Hematopoietic multipotent progenitor cell treated with erythropoietin and hydrocortisone succinate and interleukin-3 and kit ligand, for 4 days (in vitro differentiated cells): Measurements from ENCODE around the gene GNAS-AS1.

Source experiments
- DNase-seq: peaks from one replicate; pipeline ENCODE4 v3.0.0-alpha.2; 2015

Gene GNAS-AS1

GRCh38 chr20:58855506-58856389, 5.0 kb upstream of the GNAS-AS1 start:
- DNase-seq = no peak

GRCh38 chr20:58854638-58855471, 4.2 kb upstream of the GNAS-AS1 start:
- no peak for DNase-seq

- no peak for DNase-seq
Observed at GRCh38 chr20:58853976-58854637, 3.4 kb upstream of the GNAS-AS1 start.

- DNase-seq = no peak
Observed at GRCh38 chr20:58853466-58853865, 2.8 kb upstream of the GNAS-AS1 start.

GRCh38 chr20:58852543-58853271, 2.0 kb upstream of the GNAS-AS1 start, which contains the start of gene GNAS:
Gene GNAS, plus strand, starts transcription at chr20:58852716.
- peak; percentile 72 for DNase-seq

GRCh38 chr20:58851969-58852458, 1.3 kb upstream of the GNAS-AS1 start:
- no peak for DNase-seq

- DNase-seq = no peak
Observed at GRCh38 chr20:58851221-58851968, 693 bp upstream of the GNAS-AS1 start.

- DNase-seq = peak; percentile 62
Observed at GRCh38 chr20:58847463-58847862, 3.2 kb downstream of the GNAS-AS1 start.

- no peak for DNase-seq
Observed at GRCh38 chr20:58845706-58846105, 5.0 kb downstream of the GNAS-AS1 start.

GRCh38 chr20:58843128-58843556, 7.6 kb downstream of the GNAS-AS1 start:
- DNase-seq = no peak

- no peak for DNase-seq
Observed at GRCh38 chr20:58842276-58842675, 8.4 kb downstream of the GNAS-AS1 start.

- DNase-seq = no peak
Observed at GRCh38 chr20:58841539-58842264, 9.0 kb downstream of the GNAS-AS1 start.

- DNase-seq = no peak
Observed at GRCh38 chr20:58840816-58841538, 9.7 kb downstream of the GNAS-AS1 start.

GRCh38 chr20:58839991-58840747, 10.5 kb downstream of the GNAS-AS1 start:
- no peak for DNase-seq

GRCh38 chr20:58839474-58839874, 11.2 kb downstream of the GNAS-AS1 start:
- DNase-seq = peak; percentile 58

- DNase-seq = no peak
Observed at GRCh38 chr20:58838174-58838573, 12.5 kb downstream of the GNAS-AS1 start.

- DNase-seq = no peak
Observed at GRCh38 chr20:58837717-58838116, 13.0 kb downstream of the GNAS-AS1 start.

GRCh38 chr20:58836616-58837204, 14.0 kb downstream of the GNAS-AS1 start:
- DNase-seq = no peak

GRCh38 chr20:58835231-58835630, 15.5 kb downstream of the GNAS-AS1 start:
- no peak for DNase-seq
